WERI-Rb-1 (cell line): ENCODE results near the gene BEST1.

Experiments
- DNase-seq: peaks from one replicate; pipeline ENCODE4 v3.0.0-alpha.2; 2020
- H3K27ac ChIP-seq: fragments of 250-450 bp; sonication (Bioruptor Pico); 2 replicates; pipeline ENCODE4 v1.5.1; 2020; ENCODE audit warnings: mild to moderate bottlenecking, moderate library complexity
- H3K27me3 ChIP-seq: fragments of 250-450 bp; sonication (Bioruptor Pico); 2 replicates; pipeline ENCODE4 v1.5.1; 2021; ENCODE audit warnings: mild to moderate bottlenecking, low read depth, moderate library complexity; ENCODE audit not compliant: insufficient read depth, severe bottlenecking
- H3K36me3 ChIP-seq: fragments of 250-450 bp; sonication (Bioruptor Pico); 2 replicates; pipeline ENCODE4 v1.5.1; 2020; ENCODE audit warnings: mild to moderate bottlenecking, moderate library complexity
- H3K4me3 ChIP-seq: 2 replicates; pipeline ENCODE4 v1.5.1; 2011; ENCODE audit warnings: low read depth, mild to moderate bottlenecking, control low read depth, low read length
- H3K9me3 ChIP-seq: fragments of 250-450 bp; sonication (Bioruptor Pico); 2 replicates; pipeline ENCODE4 v1.5.1; 2021; ENCODE audit warnings: mild to moderate bottlenecking, moderate library complexity; ENCODE audit not compliant: severe bottlenecking
- TF ChIP-seq, protein P1 (sequence below): IDR thresholded peaks from 2 replicates; pipeline ENCODE4 v1.5.1; 2011; ENCODE audit warnings: low read depth, mild to moderate bottlenecking, control low read depth, inconsistent platforms, low read length

Gene BEST1

DNA sequence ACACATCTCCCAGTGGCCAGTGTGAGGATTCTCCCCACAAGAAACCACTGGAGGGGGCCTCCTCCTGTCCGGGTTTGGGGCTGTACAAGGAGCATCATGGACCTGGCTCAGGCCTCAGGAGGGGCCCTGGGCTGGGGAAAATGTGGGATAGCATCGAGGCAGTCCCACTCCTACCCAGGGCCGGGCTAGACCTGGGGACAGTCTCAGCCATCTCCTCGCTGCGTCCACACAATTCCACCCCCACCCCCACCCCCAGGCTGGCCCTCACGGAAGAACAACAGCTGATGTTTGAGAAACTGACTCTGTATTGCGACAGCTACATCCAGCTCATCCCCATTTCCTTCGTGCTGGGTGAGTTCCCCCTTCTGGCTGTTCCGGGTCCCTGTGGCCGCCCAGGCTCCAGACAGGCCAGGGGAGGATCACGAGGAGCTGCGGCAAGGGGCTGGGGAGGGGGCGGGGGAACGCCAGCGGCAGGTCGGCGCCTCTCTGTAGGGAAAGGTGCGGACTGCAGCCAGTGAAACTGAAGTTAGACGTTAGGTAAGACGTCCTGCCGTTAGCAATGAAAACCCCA is 4.8 kb downstream of the BEST1 start:
- Histone ChIP-seq H3K4me3 (peak overlapping the region; percentile 47), H3K36me3 (no peaks in the 10 kb centered on the region), H3K27ac (no peak overlapping the region), H3K27me3 (peaks cover 2% of the 10 kb centered on the region), H3K9me3 (no peaks in the 10 kb centered on the region)
- peak; percentile 62 for DNase-seq
- TF ChIP-seq, protein P1, sequence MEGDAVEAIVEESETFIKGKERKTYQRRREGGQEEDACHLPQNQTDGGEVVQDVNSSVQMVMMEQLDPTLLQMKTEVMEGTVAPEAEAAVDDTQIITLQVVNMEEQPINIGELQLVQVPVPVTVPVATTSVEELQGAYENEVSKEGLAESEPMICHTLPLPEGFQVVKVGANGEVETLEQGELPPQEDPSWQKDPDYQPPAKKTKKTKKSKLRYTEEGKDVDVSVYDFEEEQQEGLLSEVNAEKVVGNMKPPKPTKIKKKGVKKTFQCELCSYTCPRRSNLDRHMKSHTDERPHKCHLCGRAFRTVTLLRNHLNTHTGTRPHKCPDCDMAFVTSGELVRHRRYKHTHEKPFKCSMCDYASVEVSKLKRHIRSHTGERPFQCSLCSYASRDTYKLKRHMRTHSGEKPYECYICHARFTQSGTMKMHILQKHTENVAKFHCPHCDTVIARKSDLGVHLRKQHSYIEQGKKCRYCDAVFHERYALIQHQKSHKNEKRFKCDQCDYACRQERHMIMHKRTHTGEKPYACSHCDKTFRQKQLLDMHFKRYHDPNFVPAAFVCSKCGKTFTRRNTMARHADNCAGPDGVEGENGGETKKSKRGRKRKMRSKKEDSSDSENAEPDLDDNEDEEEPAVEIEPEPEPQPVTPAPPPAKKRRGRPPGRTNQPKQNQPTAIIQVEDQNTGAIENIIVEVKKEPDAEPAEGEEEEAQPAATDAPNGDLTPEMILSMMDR: no peak

DNA sequence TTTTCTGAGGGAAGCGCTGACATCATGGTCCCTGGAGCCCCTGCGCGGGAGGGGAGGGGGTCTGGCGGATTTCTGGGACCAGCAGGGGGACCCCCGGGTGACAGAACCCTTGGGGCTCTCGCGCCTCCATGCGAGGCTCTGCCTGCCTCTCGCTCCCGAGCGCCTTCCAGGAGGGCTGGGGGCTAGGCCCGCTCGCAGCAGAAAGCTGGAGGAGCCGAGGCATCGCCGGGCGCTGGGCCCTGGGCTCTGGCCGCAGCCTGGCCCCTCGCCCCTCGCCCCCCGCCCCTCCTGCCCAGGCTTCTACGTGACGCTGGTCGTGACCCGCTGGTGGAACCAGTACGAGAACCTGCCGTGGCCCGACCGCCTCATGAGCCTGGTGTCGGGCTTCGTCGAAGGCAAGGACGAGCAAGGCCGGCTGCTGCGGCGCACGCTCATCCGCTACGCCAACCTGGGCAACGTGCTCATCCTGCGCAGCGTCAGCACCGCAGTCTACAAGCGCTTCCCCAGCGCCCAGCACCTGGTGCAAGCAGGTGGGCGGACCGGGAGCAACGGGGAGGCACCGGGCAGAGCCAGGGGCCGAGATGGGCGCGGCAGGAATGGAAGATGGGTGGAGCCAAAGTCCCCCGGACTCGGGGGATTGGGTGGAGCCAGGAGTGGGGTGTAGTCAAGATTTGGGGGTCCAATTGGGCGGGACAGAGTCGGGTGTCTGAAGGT is 5.4 kb downstream of the BEST1 start:
- peak; percentile 62 for DNase-seq
- TF ChIP-seq, protein P1: no peak
- Histone ChIP-seq H3K4me3 (peak overlapping the region; percentile 47), H3K27me3 (peaks cover 2% of the 10 kb centered on the region), H3K36me3 (no peaks in the 10 kb centered on the region), H3K27ac (no peak overlapping the region), H3K9me3 (no peaks in the 10 kb centered on the region)

DNA sequence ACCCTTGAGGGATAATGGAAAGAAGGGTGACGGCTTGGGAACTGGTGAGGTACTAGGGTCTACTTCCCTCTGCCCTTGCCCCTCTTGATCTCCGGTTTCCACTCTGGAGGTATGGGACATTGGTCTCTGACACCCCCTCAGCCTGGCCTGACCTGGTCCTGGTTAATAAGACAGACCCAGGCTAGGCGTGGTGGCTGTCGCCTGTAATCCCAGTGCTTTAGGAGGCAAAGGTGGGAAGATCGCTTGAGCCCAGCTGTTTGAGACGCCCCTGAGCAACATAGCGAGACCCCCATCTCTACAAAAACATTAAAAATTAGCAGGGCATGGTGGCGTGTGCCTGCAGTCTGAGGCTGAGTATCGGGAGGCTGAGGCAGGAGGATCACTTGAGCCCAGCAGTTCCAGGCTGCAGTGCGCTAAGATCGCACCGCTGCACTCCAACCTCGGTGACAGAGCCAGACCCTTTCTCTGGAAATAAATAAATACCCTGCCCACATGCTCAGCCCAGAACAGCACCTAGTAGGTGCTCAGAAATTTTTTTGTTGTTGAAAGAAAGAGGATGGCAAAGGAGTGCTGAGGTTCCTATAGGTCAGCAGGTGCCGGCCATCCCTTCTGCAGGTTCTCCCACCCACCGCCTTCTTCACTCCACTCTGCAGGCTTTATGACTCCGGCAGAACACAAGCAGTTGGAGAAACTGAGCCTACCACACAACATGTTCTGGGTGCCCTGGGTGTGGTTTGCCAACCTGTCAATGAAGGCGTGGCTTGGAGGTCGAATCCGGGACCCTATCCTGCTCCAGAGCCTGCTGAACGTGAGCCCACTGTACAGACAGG is 6.3 kb downstream of the BEST1 start:
- Histone ChIP-seq H3K9me3 (no peaks in the 10 kb centered on the region), H3K27me3 (peaks cover 2% of the 10 kb centered on the region), H3K36me3 (no peaks in the 10 kb centered on the region), H3K27ac (no peak overlapping the region), H3K4me3 (no peak overlapping the region)
- no peak for DNase-seq
- TF ChIP-seq, protein P1: no peak

DNA sequence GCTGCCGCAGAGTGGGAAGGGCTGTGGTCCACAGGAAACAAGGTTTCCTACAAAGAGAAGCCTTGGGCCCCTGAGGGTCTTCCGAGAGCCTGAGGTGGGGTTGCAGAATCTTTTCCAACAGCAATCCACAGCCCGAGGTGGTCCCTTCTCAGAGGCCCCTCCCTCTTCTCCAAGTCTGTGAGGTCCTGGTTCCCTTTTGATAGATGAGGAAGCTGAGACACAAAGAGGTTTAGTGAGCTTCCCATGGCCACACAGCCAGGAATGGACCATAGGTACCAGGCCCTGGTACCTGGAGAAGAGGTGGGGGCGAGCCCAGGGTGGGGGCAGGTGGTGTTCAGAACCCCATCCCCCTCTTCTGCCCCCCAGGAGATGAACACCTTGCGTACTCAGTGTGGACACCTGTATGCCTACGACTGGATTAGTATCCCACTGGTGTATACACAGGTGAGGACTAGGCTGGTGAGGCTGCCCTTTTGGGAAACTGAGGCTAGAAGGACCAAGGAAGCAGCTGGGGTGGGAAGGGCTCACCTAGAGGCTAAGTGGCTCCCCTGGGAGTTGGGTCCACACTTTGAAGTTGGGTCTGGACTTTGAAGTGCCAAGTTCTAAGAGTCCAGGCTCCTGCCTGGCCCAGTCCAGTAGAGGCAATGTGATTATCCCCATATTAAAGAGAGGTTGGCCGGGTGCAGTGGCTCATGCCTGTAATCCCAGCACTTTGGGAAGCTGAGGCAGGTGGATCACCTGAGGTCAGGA is 7.0 kb downstream of the BEST1 start:
- TF ChIP-seq, protein P1: no peak
- Histone ChIP-seq H3K4me3 (no peak overlapping the region), H3K9me3 (no peaks in the 10 kb centered on the region), H3K36me3 (no peaks in the 10 kb centered on the region), H3K27me3 (peaks cover 2% of the 10 kb centered on the region), H3K27ac (no peak overlapping the region)
- no peak for DNase-seq

DNA sequence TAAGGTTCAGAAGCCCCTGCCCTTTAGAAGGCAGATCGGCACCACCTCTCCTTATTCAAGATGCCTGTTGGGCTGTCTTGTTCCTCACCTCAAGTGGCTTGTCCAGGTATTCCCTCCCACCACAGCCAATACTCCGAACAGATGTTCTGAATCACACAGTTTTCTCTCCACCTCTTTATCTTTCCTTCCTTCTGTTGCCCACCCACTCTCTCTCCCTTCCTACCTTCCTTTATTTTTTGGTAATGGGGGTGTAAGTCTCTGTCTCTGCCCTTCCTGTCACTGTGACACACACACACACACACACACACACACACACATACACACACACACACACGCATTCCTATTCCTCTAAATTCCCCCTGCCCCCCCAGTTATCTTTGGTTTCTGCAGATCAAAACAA is 8.4 kb downstream of the BEST1 start:
- Histone ChIP-seq H3K4me3 (no peak overlapping the region), H3K36me3 (peaks cover 6% of the 10 kb centered on the region), H3K27ac (no peak overlapping the region), H3K27me3 (peaks cover 2% of the 10 kb centered on the region), H3K9me3 (no peaks in the 10 kb centered on the region)
- DNase-seq: no peak
- TF ChIP-seq, protein P1: no peak
